HepG2 (cell line): ENCODE measurements around the gene ARL15. TPM values are rescaled to one million over a fixed set of nuclear protein-coding genes. Genes with fewer than 3 reads are reported as not detected.

Experiments used
- ATAC-seq: fragments of 200-7000 bp; cut with Tn5 transposase; 3 replicates; pipeline ENCODE4 v1.9.1; 2020; ENCODE audit warnings: mild to moderate bottlenecking, moderate library complexity
- BruUV-seq: library from RNA; stranded (reverse); fragments of 400-500 nt; replicated peaks from 2 replicates; lab custom pipeline; 2021; lab: Mats Ljungman, UMichigan
- CTCF ChIA-PET: fragments of 300-600 bp; formaldehyde crosslinking; extraction: SDS; loops from one replicate; lab custom pipeline; 2021; ENCODE audit warnings: low total read pairs, inconsistent platforms, low intra/inter-chr PET ratio; lab: Yijun Ruan, JAX
- POLR2A ChIA-PET: fragments of 350-600 bp; sonication (Branson Sonifier 250); formaldehyde crosslinking; loops from one replicate; lab custom pipeline; 2020; ENCODE audit warnings: antibody characterized with exemption, inconsistent platforms; lab: Yijun Ruan, JAX
- DNase-seq: peaks from one replicate; pipeline ENCODE4 v3.0.0-alpha.2; 2015; ENCODE audit warnings: low spot score
- FAIRE-seq: peaks from 3 replicates; lab custom pipeline; 2011; peaks lifted over from hg19 to GRCh38; lab: Jason Lieb, UNC
- H2AFZ ChIP-seq: one replicate; pipeline ENCODE4 v1.6.1; 2011; ENCODE audit warnings: low read length, inconsistent platforms
- H3K27ac ChIP-seq: fragments of 300-600 bp; 3 replicates; pipeline ENCODE4 v1.8.0; 2011; ENCODE audit warnings: mixed run types, mild to moderate bottlenecking, mixed read lengths, low read length, inconsistent platforms; ENCODE audit not compliant: insufficient read depth; ENCODE audit errors: extremely low read length
- H3K27me3 ChIP-seq, 2 experiments: fragments of 200-600 bp in 1 of 2; 2 replicates in 1 of 2; 3 replicates in 1 of 2; pipeline versions ENCODE4 v1.6.0 to v1.8.0; 2011; ENCODE audit warnings: low read length in 2 of 2, mild to moderate bottlenecking in 2 of 2, moderate library complexity in 2 of 2, inconsistent platforms in 1 of 2; ENCODE audit not compliant: insufficient read depth in 2 of 2, control insufficient read depth in 1 of 2
- H3K36me3 ChIP-seq, 2 experiments: fragments of 200-600 bp in 1 of 2; replicated peaks in 1 of 2; 2 replicates in 1 of 2; 3 replicates in 1 of 2; pipeline versions ENCODE4 v1.5.1 to v1.8.0; 2011; ENCODE audit warnings: low read length in 2 of 2, inconsistent platforms in 1 of 2; ENCODE audit not compliant: insufficient read depth in 2 of 2, control insufficient read depth in 1 of 2
- H3K4me1 ChIP-seq: 2 replicates; pipeline ENCODE4 v1.5.1; 2012; ENCODE audit warnings: low read length, inconsistent platforms; ENCODE audit not compliant: insufficient read depth
- H3K4me2 ChIP-seq: 2 replicates; pipeline ENCODE4 v1.6.0; 2011; ENCODE audit warnings: low read depth, low read length, inconsistent platforms
- H3K4me3 ChIP-seq, 3 experiments: fragments of 200-600 bp in 1 of 3; sonication (generic), shearing (Covaris generic) in 1 of 3; replicated peaks in 1 of 3; 2 replicates each; pipeline ENCODE4 v1.5.1; 2011 to 2016; ENCODE audit warnings: low read length in 3 of 3, inconsistent platforms in 2 of 3, low read depth in 2 of 3, mild to moderate bottlenecking in 2 of 3, control low read depth in 1 of 3, mixed read lengths in 1 of 3; ENCODE audit not compliant: insufficient read depth in 1 of 3
- H3K79me2 ChIP-seq: one replicate; pipeline ENCODE4 v1.6.1; 2011; ENCODE audit warnings: low read length, inconsistent platforms; ENCODE audit not compliant: insufficient read depth
- H3K9ac ChIP-seq: 2 replicates; pipeline ENCODE4 v1.6.0; 2011; ENCODE audit warnings: mild to moderate bottlenecking, low read depth, low read length, inconsistent platforms; ENCODE audit not compliant: insufficient read depth
- H3K9me3 ChIP-seq: 2 replicates; pipeline ENCODE4 v1.5.1; 2012; ENCODE audit warnings: mild to moderate bottlenecking, low read length
- H4K20me1 ChIP-seq: 2 replicates; pipeline ENCODE4 v1.6.0; 2011; ENCODE audit warnings: inconsistent platforms, mild to moderate bottlenecking, low read length, moderate library complexity; ENCODE audit not compliant: insufficient read depth
- DMAP1 ChIP-seq: IDR thresholded peaks from 2 replicates; pipeline ENCODE4 v1.6.1; 2016
- GABPA ChIP-seq, 2 experiments: IDR thresholded peaks; 2 replicates each; pipeline ENCODE4 v1.6.1; 2011 to 2016; ENCODE audit warnings: low read depth in 2 of 2, low read length in 1 of 2, missing biosample characterization in 1 of 2, missing genetic modification characterization in 1 of 2
- GATA4 ChIP-seq: sonication (generic); IDR thresholded peaks from 2 replicates; pipeline ENCODE4 v1.6.1; 2016; ENCODE audit warnings: antibody characterized with exemption, low read depth, borderline replicate concordance
- HNF4G ChIP-seq, 2 experiments: sonication (generic) in 1 of 2; formaldehyde crosslinking in 1 of 2; IDR thresholded peaks; 2 replicates each; pipeline versions ENCODE4 v1.4.0 to v1.6.1; 2011 to 2020; ENCODE audit warnings: borderline replicate concordance in 2 of 2, low read depth in 2 of 2, mild to moderate bottlenecking in 2 of 2, low read length in 1 of 2, missing genetic modification reagents in 1 of 2, moderate library complexity in 1 of 2
- MAFF ChIP-seq: IDR thresholded peaks from 2 replicates; pipeline ENCODE4 v1.6.1; 2011; ENCODE audit warnings: low read depth, low read length, improper control_type of control experiment
- NFKB2 ChIP-seq: sonication (generic); formaldehyde crosslinking; IDR thresholded peaks from 2 replicates; pipeline ENCODE4 v1.4.0; 2020; ENCODE audit warnings: missing genetic modification reagents, borderline replicate concordance
- POLR2A ChIP-seq, 2 experiments: IDR thresholded peaks; 2 replicates each; pipeline ENCODE4 v1.6.1; 2011; ENCODE audit warnings: low read depth in 2 of 2, low read length in 2 of 2, mild to moderate bottlenecking in 1 of 2, moderate library complexity in 1 of 2; ENCODE audit not compliant: insufficient read depth in 1 of 2
- PRDM4 ChIP-seq: sonication (generic); formaldehyde crosslinking; IDR thresholded peaks from 2 replicates; pipeline ENCODE4 v1.9.0; 2021; ENCODE audit warnings: missing genetic modification reagents, borderline replicate concordance
- SP140L ChIP-seq: sonication (generic); formaldehyde crosslinking; IDR thresholded peaks from 2 replicates; pipeline ENCODE4 v1.4.0; 2020; ENCODE audit warnings: missing genetic modification reagents, borderline replicate concordance
- SP5 ChIP-seq: IDR thresholded peaks from 2 replicates; pipeline ENCODE4 v1.6.1; 2016; ENCODE audit warnings: low read depth, borderline replicate concordance
- ZBTB8A ChIP-seq: sonication (generic); formaldehyde crosslinking; IDR thresholded peaks from 2 replicates; pipeline ENCODE4 v1.4.0; 2020; ENCODE audit warnings: mild to moderate bottlenecking, low read depth, missing genetic modification reagents, borderline replicate concordance
- ZNF317 ChIP-seq: sonication (generic); formaldehyde crosslinking; IDR thresholded peaks from 2 replicates; pipeline ENCODE4 v1.5.0; 2020; ENCODE audit warnings: mild to moderate bottlenecking, missing genetic modification reagents
- ZNF879 ChIP-seq: sonication (generic); formaldehyde crosslinking; IDR thresholded peaks from 2 replicates; pipeline ENCODE4 v1.8.1; 2023; ENCODE audit warnings: missing genetic modification reagents
- ZSCAN20 ChIP-seq: sonication (generic); formaldehyde crosslinking; IDR thresholded peaks from 2 replicates; pipeline ENCODE4 v1.4.0; 2020; ENCODE audit warnings: missing genetic modification reagents, mild to moderate bottlenecking, borderline replicate concordance
- WGBS: methylation state at CpG from one replicate; pipeline ENCODE4 v1.1.6; 2017; ENCODE audit warnings: low lambda C conversion rate; 5-methylcytosine and 5-hydroxymethylcytosine counted together
- in situ Hi-C: cut with HindIII; loops from 2 replicates; pipeline ENCODE4 v1.10.0; 2017; ENCODE audit warnings: low pct_unique_long_range_greater_than_20kb; ENCODE audit not compliant: extremely low pct_ligation_motif_present
- intact Hi-C: fragments of 100-400 bp; cut with micrococcal nuclease; formaldehyde crosslinking; loops from one replicate; pipeline ENCODE4 v1.10.0; 2022; ENCODE audit not compliant: unreplicated experiment
- polyA plus RNA-seq, 8 experiments: library from polyadenylated mRNA; depleted of rRNA in 3 of 8; stranded (reverse) in 7 of 8; unstranded in 1 of 8; fragments of >200 nt; fragmentation: Illumina TruSeq in 4 of 8; extraction: Trizol in 4 of 8; gene quantifications; 2 replicates each; pipeline versions ENCODE4 v1.2.1 to v1.2.3, GENCODE V29; 2011 to 2016; ENCODE audit warnings: low read depth in 4 of 8, missing spikeins in 1 of 8, mixed read lengths in 1 of 8; ENCODE audit not compliant: insufficient read depth in 1 of 8
- total RNA-seq, 5 experiments: library from RNA; depleted of rRNA; stranded (reverse); fragments of >200 nt; fragmentation: Illumina TruSeq; extraction: Trizol; gene quantifications; 2 replicates each; pipeline ENCODE4 v1.2.3, GENCODE V29; 2016; ENCODE audit warnings: low read depth in 1 of 5
- TF ChIP-seq, protein P1 (sequence below): sonication (generic); formaldehyde crosslinking; IDR thresholded peaks from 2 replicates; pipeline ENCODE4 v1.4.0; 2020; ENCODE audit warnings: missing genetic modification reagents, borderline replicate concordance
- TF ChIP-seq, protein P2 (sequence below): sonication (generic); formaldehyde crosslinking; IDR thresholded peaks from 2 replicates; pipeline ENCODE4 v1.4.0; 2020; ENCODE audit warnings: mild to moderate bottlenecking, missing genetic modification reagents

Gene ARL15
- total and polyA plus RNA-seq, 2 of the 13 experiments (the other 11 are each of a cell fraction or from before 2014, with no cell fraction given) = 2.5 to 7.7 TPM

- H2AFZ ChIP-seq = no peak overlapping the region
- TF ChIP-seq, protein P1, sequence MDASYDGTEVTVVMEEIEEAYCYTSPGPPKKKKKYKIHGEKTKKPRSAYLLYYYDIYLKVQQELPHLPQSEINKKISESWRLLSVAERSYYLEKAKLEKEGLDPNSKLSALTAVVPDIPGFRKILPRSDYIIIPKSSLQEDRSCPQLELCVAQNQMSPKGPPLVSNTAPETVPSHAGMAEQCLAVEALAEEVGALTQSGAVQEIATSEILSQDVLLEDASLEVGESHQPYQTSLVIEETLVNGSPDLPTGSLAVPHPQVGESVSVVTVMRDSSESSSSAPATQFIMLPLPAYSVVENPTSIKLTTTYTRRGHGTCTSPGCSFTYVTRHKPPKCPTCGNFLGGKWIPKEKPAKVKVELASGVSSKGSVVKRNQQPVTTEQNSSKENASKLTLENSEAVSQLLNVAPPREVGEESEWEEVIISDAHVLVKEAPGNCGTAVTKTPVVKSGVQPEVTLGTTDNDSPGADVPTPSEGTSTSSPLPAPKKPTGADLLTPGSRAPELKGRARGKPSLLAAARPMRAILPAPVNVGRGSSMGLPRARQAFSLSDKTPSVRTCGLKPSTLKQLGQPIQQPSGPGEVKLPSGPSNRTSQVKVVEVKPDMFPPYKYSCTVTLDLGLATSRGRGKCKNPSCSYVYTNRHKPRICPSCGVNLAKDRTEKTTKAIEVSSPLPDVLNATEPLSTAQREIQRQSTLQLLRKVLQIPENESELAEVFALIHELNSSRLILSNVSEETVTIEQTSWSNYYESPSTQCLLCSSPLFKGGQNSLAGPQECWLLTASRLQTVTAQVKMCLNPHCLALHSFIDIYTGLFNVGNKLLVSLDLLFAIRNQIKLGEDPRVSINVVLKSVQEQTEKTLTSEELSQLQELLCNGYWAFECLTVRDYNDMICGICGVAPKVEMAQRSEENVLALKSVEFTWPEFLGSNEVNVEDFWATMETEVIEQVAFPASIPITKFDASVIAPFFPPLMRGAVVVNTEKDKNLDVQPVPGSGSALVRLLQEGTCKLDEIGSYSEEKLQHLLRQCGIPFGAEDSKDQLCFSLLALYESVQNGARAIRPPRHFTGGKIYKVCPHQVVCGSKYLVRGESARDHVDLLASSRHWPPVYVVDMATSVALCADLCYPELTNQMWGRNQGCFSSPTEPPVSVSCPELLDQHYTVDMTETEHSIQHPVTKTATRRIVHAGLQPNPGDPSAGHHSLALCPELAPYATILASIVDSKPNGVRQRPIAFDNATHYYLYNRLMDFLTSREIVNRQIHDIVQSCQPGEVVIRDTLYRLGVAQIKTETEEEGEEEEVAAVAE = no peak
- TF ChIP-seq GABPA (IDR thresholded peaks at IDR 0.05; ENCODE audit: low read depth, low read length) (no peak), GABPA (CRISPR knock-in tag; IDR thresholded peaks at IDR 0.05; ENCODE audit: low read depth) (no peak), HNF4G (IDR thresholded peaks at IDR 0.05; ENCODE audit: borderline replicate concordance, low read depth, low read length) (no peak), HNF4G (CRISPR knock-in tag; IDR thresholded peaks at IDR 0.05; ENCODE audit: borderline replicate concordance, low read depth) (no peak), SP5 (CRISPR knock-in tag) (no peak), POLR2A (IDR thresholded peaks at IDR 0.05; ENCODE audit: insufficient read depth in 1 of 2, low read depth in 2 of 2, low read length in 2 of 2) (no peak), GATA4 (no peak), ZNF879 (no peak), ZBTB8A (CRISPR knock-in tag) (no peak), SP140L (no peak), MAFF (no peak), ZSCAN20 (CRISPR knock-in tag) (no peak), ZNF317 (CRISPR knock-in tag) (no peak), PRDM4 (CRISPR knock-in tag) (no peak), NFKB2 (no peak), DMAP1 (CRISPR knock-in tag) (no peak)
- TF ChIP-seq, protein P2, sequence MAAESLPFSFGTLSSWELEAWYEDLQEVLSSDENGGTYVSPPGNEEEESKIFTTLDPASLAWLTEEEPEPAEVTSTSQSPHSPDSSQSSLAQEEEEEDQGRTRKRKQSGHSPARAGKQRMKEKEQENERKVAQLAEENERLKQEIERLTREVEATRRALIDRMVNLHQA = no peak
- no peaks in the 10 kb centered on the region for H3K9me3 ChIP-seq
- H4K20me1 ChIP-seq = no peaks in the 10 kb centered on the region
- DNase-seq = no peak
- ATAC-seq = no peak
- no TSS peak for BruUV-seq
- H3K79me2 ChIP-seq = no peaks in the 10 kb centered on the region
- intact Hi-C loops = no loop called here
- ChIA-PET CTCF (no interaction called here), POLR2A (no interaction called here)
- H3K27me3 ChIP-seq = no peaks in the 10 kb centered on the region
- H3K9ac ChIP-seq = no peak overlapping the region
- in situ Hi-C loops = no loop called here
- no peak overlapping the region for H3K4me3 ChIP-seq
- H3K4me2 ChIP-seq = no peak overlapping the region
- FAIRE-seq = no peak
- no peak overlapping the region for H3K27ac ChIP-seq
- H3K36me3 ChIP-seq = no peaks in the 10 kb centered on the region
- no peaks in the 10 kb centered on the region for H3K4me1 ChIP-seq
- 74% methylated on average over 9 of the region's 9 CpGs for WGBS
These were observed 212.1 kb downstream of the ARL15 start for GRCh38 chr5:54098267-54098666.
